ENCODE results near the gene PTPN11.
"Not testable (repeated sequence)": the region's sequence is repeated elsewhere in the genome, so short reads cannot be mapped to it uniquely, and the experiment has no call there.

PTPN11 gene

GRCh38 chr12:112433551-112433950 lies 14.8 kb downstream of the PTPN11 start:
- no peak for TF ChIP-seq CTCF (conservative IDR thresholded peaks at IDR 0.05; ENCODE audit: control insufficient read depth, insufficient read depth, low read depth, low read length)
- no peak for DNase-seq (ENCODE audit: low read depth)

GRCh38 chr12:112438645-112439044 lies 19.9 kb downstream of the PTPN11 start:
- H3K4me3 ChIP-seq (ENCODE audit: control insufficient read depth, low read depth, low read length); DNase-seq (ENCODE audit: low read depth): not testable (repeated sequence)

More at GRCh38 chr12:112433551-112433950, 14.8 kb downstream of the PTPN11 start:
- no peak overlapping the region for H3K4me3 ChIP-seq (ENCODE audit: control insufficient read depth, low read depth, low read length)

DNA sequence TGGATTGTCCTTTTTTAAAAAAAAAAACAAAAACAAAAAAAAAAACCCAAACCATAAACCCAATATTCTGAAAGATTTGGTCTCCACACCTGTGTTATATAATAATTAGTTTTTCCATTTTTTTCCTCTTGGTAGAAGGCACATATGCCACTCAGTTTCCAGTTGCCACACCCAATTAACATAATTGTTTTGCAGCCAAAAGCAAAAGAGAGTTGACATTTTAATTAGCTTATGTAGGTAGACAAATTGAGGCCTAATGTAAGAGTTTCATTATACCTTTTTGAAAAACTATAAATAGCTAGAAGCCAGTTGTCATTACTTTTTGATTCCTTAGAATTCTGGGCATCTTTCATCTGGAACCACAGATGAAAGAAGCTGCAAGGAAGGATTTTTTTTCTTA lies 21.0 kb downstream of the PTPN11 start:
- no peak for TF ChIP-seq CTCF (conservative IDR thresholded peaks at IDR 0.05; ENCODE audit: control insufficient read depth, insufficient read depth, low read depth, low read length)
- no peak overlapping the region for H3K4me3 ChIP-seq (ENCODE audit: control insufficient read depth, low read depth, low read length)
- DNase-seq (ENCODE audit: low read depth) = no peak

- DNase-seq (ENCODE audit: low read depth); H3K4me3 ChIP-seq (ENCODE audit: control insufficient read depth, low read depth, low read length): not testable (repeated sequence)
These were observed 21.9 kb downstream of the PTPN11 start for GRCh38 chr12:112440653-112441052.

GRCh38 chr12:112443916-112444315 lies 25.2 kb downstream of the PTPN11 start:
- DNase-seq (ENCODE audit: low read depth) = no peak
- TF ChIP-seq CTCF (conservative IDR thresholded peaks at IDR 0.05; ENCODE audit: control insufficient read depth, insufficient read depth, low read depth, low read length) = no peak
- H3K4me3 ChIP-seq (ENCODE audit: control insufficient read depth, low read depth, low read length) = no peak overlapping the region

- no peak for TF ChIP-seq CTCF (conservative IDR thresholded peaks at IDR 0.05; ENCODE audit: control insufficient read depth, insufficient read depth, low read depth, low read length)
- no peak for DNase-seq (ENCODE audit: low read depth)
- H3K4me3 ChIP-seq (ENCODE audit: control insufficient read depth, low read depth, low read length) = no peak overlapping the region
These were observed 27.4 kb downstream of the PTPN11 start for GRCh38 chr12:112446008-112446725.

GRCh38 chr12:112447106-112447505 lies 28.4 kb downstream of the PTPN11 start:
- no peak overlapping the region for H3K4me3 ChIP-seq (ENCODE audit: control insufficient read depth, low read depth, low read length)
- no peak for DNase-seq (ENCODE audit: low read depth)
- no peak for TF ChIP-seq CTCF (conservative IDR thresholded peaks at IDR 0.05; ENCODE audit: control insufficient read depth, insufficient read depth, low read depth, low read length)

GRCh38 chr12:112448165-112448564 lies 29.4 kb downstream of the PTPN11 start:
- not testable (repeated sequence) for H3K4me3 ChIP-seq (ENCODE audit: control insufficient read depth, low read depth, low read length)
- DNase-seq (ENCODE audit: low read depth) = peak; percentile 48

Data from fibroblast of mammary gland (primary cell).